ENCODE data around the gene POLD2. TPM values are rescaled to one million over a fixed set of nuclear protein-coding genes. Genes with fewer than 3 reads are reported as not detected.

Gene POLD2
- total RNA-seq, 2 experiments from 2014 or later = 45.2 to 48.3 TPM

GRCh38 chr7:44095781-44096180 lies 27.6 kb downstream of the POLD2 start:
- Histone ChIP-seq H3K4me1 (ENCODE audit: insufficient read depth, low read length) (no peaks in the 10 kb centered on the region), H3K4me3 (ENCODE audit: low read length) (no peak overlapping the region), H3K27me3 (ENCODE audit: control insufficient read depth in 1 of 2, insufficient read depth in 2 of 2, low read length in 2 of 2) (no peaks in the 10 kb centered on the region), H3K27ac (ENCODE audit: low read depth in 1 of 2, low read length in 2 of 2) (no peak overlapping the region), H3K9me3 (ENCODE audit: control insufficient read depth in 1 of 2, insufficient read depth in 1 of 2, low read length in 2 of 2) (no peaks in the 10 kb centered on the region), H3K36me3 (ENCODE audit: insufficient read depth, low read length) (no peaks in the 10 kb centered on the region)
- ATAC-seq (ENCODE audit: poor library complexity) (no peak), DNase-seq (no peak)
- Mint-ChIP-seq H3K36me3 (ENCODE audit: low read depth) (no peaks in the 10 kb centered on the region), H3K27me3 (no peaks in the 10 kb centered on the region), H3K4me3 (no peak overlapping the region), H3K27ac (no peak overlapping the region), H3K9me3 (no peaks in the 10 kb centered on the region), H3K4me1 (ENCODE audit: low read depth) (no peaks in the 10 kb centered on the region)
- POLR2A ChIA-PET = no interaction called here
- TF ChIP-seq CTCF (IDR thresholded peaks at IDR 0.05) = no peak
- intact Hi-C loops (cut with DNase I, micrococcal nuclease) = no loop called here
- CTCF ChIA-PET = no interaction called here

GRCh38 chr7:44094883-44095592 lies 28.3 kb downstream of the POLD2 start:
- Histone ChIP-seq H3K27ac (ENCODE audit: low read depth in 1 of 2, low read length in 2 of 2) (no peak overlapping the region), H3K4me1 (ENCODE audit: insufficient read depth, low read length) (no peaks in the 10 kb centered on the region), H3K4me3 (ENCODE audit: low read length) (no peak overlapping the region), H3K9me3 (ENCODE audit: control insufficient read depth in 1 of 2, insufficient read depth in 1 of 2, low read length in 2 of 2) (no peaks in the 10 kb centered on the region), H3K27me3 (ENCODE audit: control insufficient read depth in 1 of 2, insufficient read depth in 2 of 2, low read length in 2 of 2) (no peaks in the 10 kb centered on the region), H3K36me3 (ENCODE audit: insufficient read depth, low read length) (no peaks in the 10 kb centered on the region)
- Mint-ChIP-seq H3K9me3 (no peaks in the 10 kb centered on the region), H3K27ac (no peak overlapping the region), H3K27me3 (no peaks in the 10 kb centered on the region), H3K36me3 (ENCODE audit: low read depth) (no peaks in the 10 kb centered on the region), H3K4me3 (no peak overlapping the region), H3K4me1 (ENCODE audit: low read depth) (no peaks in the 10 kb centered on the region)
- no peak for ATAC-seq (ENCODE audit: poor library complexity)
- intact Hi-C loops (cut with DNase I, micrococcal nuclease) = no loop called here
- no peak for DNase-seq
- TF ChIP-seq CTCF (IDR thresholded peaks at IDR 0.05) = no peak
- CTCF ChIA-PET = no interaction called here
- POLR2A ChIA-PET = no interaction called here

- intact Hi-C loops (cut with DNase I, micrococcal nuclease) = no loop called here
- H3K4me3 Mint-ChIP-seq = no peak overlapping the region
- Histone ChIP-seq H3K4me3 (ENCODE audit: low read length) (no peak overlapping the region), H3K27me3 (ENCODE audit: control insufficient read depth in 1 of 2, insufficient read depth in 2 of 2, low read length in 2 of 2) (no peaks in the 10 kb centered on the region), H3K27ac (ENCODE audit: low read depth in 1 of 2, low read length in 2 of 2) (no peak overlapping the region), H3K4me1 (ENCODE audit: insufficient read depth, low read length) (no peaks in the 10 kb centered on the region), H3K36me3 (ENCODE audit: insufficient read depth, low read length) (no peaks in the 10 kb centered on the region), H3K9me3 (ENCODE audit: control insufficient read depth in 1 of 2, insufficient read depth in 1 of 2, low read length in 2 of 2) (no peaks in the 10 kb centered on the region)
- ATAC-seq (ENCODE audit: poor library complexity) (no peak), DNase-seq (no peak)
- no peaks in the 10 kb centered on the region for H3K27me3 Mint-ChIP-seq
- ChIA-PET CTCF (no interaction called here), POLR2A (no interaction called here)
- no peaks in the 10 kb centered on the region for H3K9me3 Mint-ChIP-seq
- TF ChIP-seq CTCF (IDR thresholded peaks at IDR 0.05) = no peak
- no peak overlapping the region for H3K27ac Mint-ChIP-seq
- no peaks in the 10 kb centered on the region for H3K36me3 Mint-ChIP-seq (ENCODE audit: low read depth)
- no peaks in the 10 kb centered on the region for H3K4me1 Mint-ChIP-seq (ENCODE audit: low read depth)
These were observed 29.0 kb downstream of the POLD2 start for GRCh38 chr7:44094365-44094764.

Data from CD4-positive, alpha-beta T cell (primary cell).